ENCODE measurements around the gene SLC10A7. TPM values are rescaled to one million over a fixed set of nuclear protein-coding genes. Genes with fewer than 3 reads are reported as not detected.

Gene SLC10A7
- total and polyA plus RNA-seq, 9 of the 15 experiments (the other 6 are each of a cell fraction or from before 2014, with no cell fraction given), result 6.4 to 22.8 (median 16.1) TPM

- TF ChIP-seq REST (IDR thresholded peaks at IDR 0.05; ENCODE audit: borderline replicate concordance) (no peak), REST (CRISPR knock-in tag; IDR thresholded peaks at IDR 0.05; ENCODE audit: low read depth) (no peak), ATF4 (CRISPR knock-in tag; IDR thresholded peaks at IDR 0.05) (no peak), KDM2B (CRISPR knock-in tag; IDR thresholded peaks at IDR 0.05) (no peak), AFF4 (CRISPR knock-in tag; IDR thresholded peaks at IDR 0.05) (no peak), XRCC4 (IDR thresholded peaks at IDR 0.05; ENCODE audit: extremely low read depth, insufficient read depth, insufficient read length) (no peak), TBL1XR1 (IDR thresholded peaks at IDR 0.05; ENCODE audit: low read length in 2 of 2) (no peak), GMEB1 (CRISPR knock-in tag; IDR thresholded peaks at IDR 0.05) (no peak), MEF2D (tag; conservative IDR thresholded peaks at IDR 0.05; ENCODE audit: low read depth) (no peak)
Observed at GRCh38 chr4:146330392-146330791, 191.3 kb downstream of the SLC10A7 start (continued).

All from K562 (cell line).